ENCODE results near the gene VILL. TPM values are rescaled to one million over a fixed set of nuclear protein-coding genes. Genes with fewer than 3 reads are reported as not detected.

Gene VILL
- total RNA-seq, 1 donor from 2014 or later: 2.3 TPM

- H3K4me1 Mint-ChIP-seq (ENCODE audit: unreplicated experiment): peaks cover 8% of the 10 kb centered on the region
- H3K4me3 Mint-ChIP-seq (ENCODE audit: unreplicated experiment): no peak overlapping the region
- TF ChIP-seq CTCF (IDR thresholded peaks at IDR 0.05): no peak
- H3K9me3 Mint-ChIP-seq (ENCODE audit: unreplicated experiment): no peaks in the 10 kb centered on the region
- no peaks in the 10 kb centered on the region for H3K27me3 Mint-ChIP-seq (ENCODE audit: unreplicated experiment)
- DNase-seq (ENCODE audit: extremely low spot score, unreplicated experiment): no peak
- H3K36me3 Mint-ChIP-seq (ENCODE audit: unreplicated experiment): no peaks in the 10 kb centered on the region
- no peak overlapping the region for H3K27ac Mint-ChIP-seq (ENCODE audit: unreplicated experiment)
These were observed 13.3 kb downstream of the VILL start for GRCh38 chr3:38003817-38004414.

GRCh38 chr3:38004415-38005075, 14.0 kb downstream of the VILL start:
- Mint-ChIP-seq H3K27ac (ENCODE audit: unreplicated experiment) (no peak overlapping the region), H3K4me1 (ENCODE audit: unreplicated experiment) (peaks cover 3% of the 10 kb centered on the region), H3K9me3 (ENCODE audit: unreplicated experiment) (no peaks in the 10 kb centered on the region), H3K27me3 (ENCODE audit: unreplicated experiment) (no peaks in the 10 kb centered on the region), H3K36me3 (ENCODE audit: unreplicated experiment) (no peaks in the 10 kb centered on the region), H3K4me3 (ENCODE audit: unreplicated experiment) (no peak overlapping the region)
- TF ChIP-seq CTCF (IDR thresholded peaks at IDR 0.05): peak; percentile 75
- no peak for DNase-seq (ENCODE audit: extremely low spot score, unreplicated experiment)

- DNase-seq (ENCODE audit: extremely low spot score, unreplicated experiment): no peak
- Mint-ChIP-seq H3K27me3 (ENCODE audit: unreplicated experiment) (no peaks in the 10 kb centered on the region), H3K9me3 (ENCODE audit: unreplicated experiment) (no peaks in the 10 kb centered on the region), H3K4me1 (ENCODE audit: unreplicated experiment) (peaks cover 2% of the 10 kb centered on the region), H3K36me3 (ENCODE audit: unreplicated experiment) (no peaks in the 10 kb centered on the region), H3K4me3 (ENCODE audit: unreplicated experiment) (no peak overlapping the region), H3K27ac (ENCODE audit: unreplicated experiment) (no peak overlapping the region)
- TF ChIP-seq CTCF (IDR thresholded peaks at IDR 0.05): no peak
These were observed 14.8 kb downstream of the VILL start for GRCh38 chr3:38005076-38006020.

GRCh38 chr3:38006031-38006430, 15.4 kb downstream of the VILL start:
- Mint-ChIP-seq H3K36me3 (ENCODE audit: unreplicated experiment) (no peaks in the 10 kb centered on the region), H3K9me3 (ENCODE audit: unreplicated experiment) (no peaks in the 10 kb centered on the region), H3K27ac (ENCODE audit: unreplicated experiment) (no peak overlapping the region), H3K4me1 (ENCODE audit: unreplicated experiment) (peaks cover 2% of the 10 kb centered on the region), H3K4me3 (ENCODE audit: unreplicated experiment) (no peak overlapping the region), H3K27me3 (ENCODE audit: unreplicated experiment) (no peaks in the 10 kb centered on the region)
- TF ChIP-seq CTCF (IDR thresholded peaks at IDR 0.05): no peak
- no peak for DNase-seq (ENCODE audit: extremely low spot score, unreplicated experiment)

Measured in osteocyte (in vitro differentiated cells).